H9 (cell line): ENCODE measurements around the gene ENTR1. TPM values are rescaled to one million over a fixed set of nuclear protein-coding genes. Genes with fewer than 3 reads are reported as not detected.

ENCODE experiments used
- DNase-seq: peaks from one replicate; pipeline ENCODE4 v3.0.0-alpha.2; 2017
- H2AFZ ChIP-seq: one replicate; pipeline ENCODE4 v1.6.1; 2013; ENCODE audit warnings: mild to moderate bottlenecking, low read length, control low read depth, moderate library complexity
- H2AK5ac ChIP-seq: 2 replicates; pipeline ENCODE4 v1.6.1; 2013; ENCODE audit warnings: low read length, control low read depth, mixed read lengths; ENCODE audit not compliant: insufficient read length
- H2BK120ac ChIP-seq: one replicate; pipeline ENCODE4 v1.6.1; 2013; ENCODE audit warnings: low read depth, mild to moderate bottlenecking, low read length, control low read depth, inconsistent platforms; ENCODE audit not compliant: poor library complexity, severe bottlenecking
- H2BK12ac ChIP-seq: 2 replicates; pipeline ENCODE4 v1.6.1; 2013; ENCODE audit warnings: low read length, control low read depth, mixed read lengths, low read depth; ENCODE audit not compliant: insufficient read length
- H2BK15ac ChIP-seq: 2 replicates; pipeline ENCODE4 v1.6.1; 2013; ENCODE audit warnings: low read depth, low read length, control low read depth
- H2BK20ac ChIP-seq: one replicate; pipeline ENCODE4 v1.6.1; 2013; ENCODE audit warnings: low read depth, mild to moderate bottlenecking, low read length, control low read depth, inconsistent platforms; ENCODE audit not compliant: poor library complexity, severe bottlenecking
- H2BK5ac ChIP-seq: 2 replicates; pipeline ENCODE4 v1.6.1; 2013; ENCODE audit warnings: low read length, control low read depth, mixed read lengths; ENCODE audit not compliant: insufficient read length
- H3K14ac ChIP-seq: 2 replicates; pipeline ENCODE4 v1.6.1; 2013; ENCODE audit warnings: low read length, control low read depth; ENCODE audit not compliant: insufficient read depth
- H3K18ac ChIP-seq: 2 replicates; pipeline ENCODE4 v1.6.1; 2013; ENCODE audit warnings: low read depth, mild to moderate bottlenecking, mixed read lengths, low read length, control low read depth; ENCODE audit not compliant: insufficient read length
- H3K23ac ChIP-seq: 2 replicates; pipeline ENCODE4 v1.6.1; 2013; ENCODE audit warnings: low read length, control low read depth, mixed read lengths, low read depth; ENCODE audit not compliant: insufficient read length
- H3K23me2 ChIP-seq: 2 replicates; pipeline ENCODE4 v1.6.1; 2013; ENCODE audit warnings: low read depth, mild to moderate bottlenecking, mixed read lengths, low read length, control low read depth; ENCODE audit not compliant: insufficient read length, poor library complexity, severe bottlenecking
- H3K27ac ChIP-seq: 2 replicates; pipeline ENCODE4 v1.5.1; 2013; ENCODE audit warnings: low read length, control low read depth, mixed read lengths, low read depth; ENCODE audit not compliant: insufficient read length
- H3K27me3 ChIP-seq: 2 replicates; pipeline ENCODE4 v1.6.1; 2013; ENCODE audit warnings: low read length, control low read depth, inconsistent platforms; ENCODE audit not compliant: insufficient read depth
- H3K4ac ChIP-seq: 2 replicates; pipeline ENCODE4 v1.6.1; 2013; ENCODE audit warnings: low read depth, mild to moderate bottlenecking, control low read depth, inconsistent platforms, low read length, moderate library complexity
- H3K4me1 ChIP-seq: 2 replicates; pipeline ENCODE4 v1.6.1; 2013; ENCODE audit warnings: low read length, control low read depth, inconsistent platforms; ENCODE audit not compliant: insufficient read depth
- H3K4me2 ChIP-seq: 2 replicates; pipeline ENCODE4 v1.6.1; 2013; ENCODE audit warnings: low read length, control low read depth, mixed read lengths; ENCODE audit not compliant: insufficient read length, insufficient read depth
- H3K56ac ChIP-seq: 2 replicates; pipeline ENCODE4 v1.6.1; 2013; ENCODE audit warnings: low read depth, mild to moderate bottlenecking, mixed read lengths, low read length, control low read depth; ENCODE audit not compliant: insufficient read length
- H3K79me1 ChIP-seq: 2 replicates; pipeline ENCODE4 v1.6.1; 2013; ENCODE audit warnings: low read depth, mild to moderate bottlenecking, moderate library complexity, low read length, control low read depth, inconsistent platforms; ENCODE audit not compliant: insufficient read depth, poor library complexity, severe bottlenecking
- H3K79me2 ChIP-seq: 2 replicates; pipeline ENCODE4 v1.6.1; 2013; ENCODE audit warnings: low read length, control low read depth, inconsistent platforms; ENCODE audit not compliant: insufficient read depth
- H3K9ac ChIP-seq: 2 replicates; pipeline ENCODE4 v1.6.1; 2013; ENCODE audit warnings: low read length, control low read depth, mixed read lengths; ENCODE audit not compliant: insufficient read length; ENCODE audit errors: extremely low read depth
- H3K9me3 ChIP-seq: one replicate; pipeline ENCODE4 v1.6.1; 2013; ENCODE audit warnings: low read depth, low read length, inconsistent platforms; ENCODE audit not compliant: control insufficient read depth
- H3T11ph ChIP-seq: one replicate; pipeline ENCODE4 v1.6.1; 2013; ENCODE audit warnings: mild to moderate bottlenecking, low read length, control low read depth, inconsistent platforms
- H4K20me1 ChIP-seq: one replicate; pipeline ENCODE4 v1.6.1; 2013; ENCODE audit not compliant: control insufficient read depth, insufficient read length, insufficient read depth
- H4K5ac ChIP-seq: 2 replicates; pipeline ENCODE4 v1.6.1; 2013; ENCODE audit warnings: low read depth, mild to moderate bottlenecking, mixed read lengths, low read length, control low read depth; ENCODE audit not compliant: insufficient read length
- H4K8ac ChIP-seq: replicated peaks from 2 replicates; pipeline ENCODE4 v1.6.1; 2013; ENCODE audit warnings: low read length, control low read depth, mixed read lengths, low read depth; ENCODE audit not compliant: insufficient read length
- H4K91ac ChIP-seq: 2 replicates; pipeline ENCODE4 v1.6.1; 2013; ENCODE audit warnings: low read depth, mild to moderate bottlenecking, moderate library complexity, mixed read lengths, low read length, control low read depth; ENCODE audit not compliant: insufficient read length
- H3K27ac Mint-ChIP-seq, 3 experiments: 2 replicates in 2 of 3; 3 replicates in 1 of 3; pipeline ENCODE4 v1.8.0; 2020 to 2021; ENCODE audit warnings: mixed read lengths in 3 of 3, mild to moderate bottlenecking in 1 of 3, moderate library complexity in 1 of 3
- H3K27me3 Mint-ChIP-seq: 2 replicates; pipeline ENCODE4 v1.8.0; 2021; ENCODE audit warnings: low read depth, mild to moderate bottlenecking, moderate library complexity, mixed read lengths
- H3K36me3 Mint-ChIP-seq, 3 experiments: 2 replicates in 2 of 3; 3 replicates in 1 of 3; pipeline ENCODE4 v1.8.0; 2020 to 2021; ENCODE audit warnings: low read depth in 3 of 3, mixed read lengths in 3 of 3; ENCODE audit not compliant: insufficient read depth in 1 of 3
- H3K4me1 Mint-ChIP-seq, 2 experiments: 2 replicates each; pipeline ENCODE4 v1.8.0; 2020; ENCODE audit warnings: mixed read lengths in 2 of 2
- H3K4me3 Mint-ChIP-seq, 2 experiments: 2 replicates in 1 of 2; 3 replicates in 1 of 2; pipeline ENCODE4 v1.8.0; 2020 to 2021; ENCODE audit warnings: mild to moderate bottlenecking in 2 of 2, mixed read lengths in 2 of 2, moderate library complexity in 1 of 2
- H3K9me3 Mint-ChIP-seq, 2 experiments: 2 replicates in 1 of 2; 3 replicates in 1 of 2; pipeline ENCODE4 v1.8.0; 2020; ENCODE audit warnings: mild to moderate bottlenecking in 2 of 2, mixed read lengths in 2 of 2, moderate library complexity in 1 of 2
- WGBS: extraction: QIAGEN DNeasy Blood & Tissue Kit; methylation state at CpG from one replicate; pipeline ENCODE4 v1.1.7; 2013; ENCODE audit warnings: missing lambda C conversion rate, low lambda C conversion rate, mixed read lengths; ENCODE audit not compliant: insufficient read length; ENCODE audit errors: extremely low coverage; 5-methylcytosine and 5-hydroxymethylcytosine counted together
- total RNA-seq: library from RNA; stranded (reverse); gene quantifications from 2 replicates; pipeline ENCODE4 v1.2.1, GENCODE V29; 2021
- TF ChIP-seq, protein P1 (sequence below): fragments of 200-600 bp; sonication (generic); conservative IDR thresholded peaks from 3 replicates; pipeline ENCODE4 v1.8.0; 2021; ENCODE audit warnings: antibody characterized with exemption, mild to moderate bottlenecking

ENTR1 gene
- total RNA-seq, 1 experiment from 2014 or later: 108 TPM

DNA sequence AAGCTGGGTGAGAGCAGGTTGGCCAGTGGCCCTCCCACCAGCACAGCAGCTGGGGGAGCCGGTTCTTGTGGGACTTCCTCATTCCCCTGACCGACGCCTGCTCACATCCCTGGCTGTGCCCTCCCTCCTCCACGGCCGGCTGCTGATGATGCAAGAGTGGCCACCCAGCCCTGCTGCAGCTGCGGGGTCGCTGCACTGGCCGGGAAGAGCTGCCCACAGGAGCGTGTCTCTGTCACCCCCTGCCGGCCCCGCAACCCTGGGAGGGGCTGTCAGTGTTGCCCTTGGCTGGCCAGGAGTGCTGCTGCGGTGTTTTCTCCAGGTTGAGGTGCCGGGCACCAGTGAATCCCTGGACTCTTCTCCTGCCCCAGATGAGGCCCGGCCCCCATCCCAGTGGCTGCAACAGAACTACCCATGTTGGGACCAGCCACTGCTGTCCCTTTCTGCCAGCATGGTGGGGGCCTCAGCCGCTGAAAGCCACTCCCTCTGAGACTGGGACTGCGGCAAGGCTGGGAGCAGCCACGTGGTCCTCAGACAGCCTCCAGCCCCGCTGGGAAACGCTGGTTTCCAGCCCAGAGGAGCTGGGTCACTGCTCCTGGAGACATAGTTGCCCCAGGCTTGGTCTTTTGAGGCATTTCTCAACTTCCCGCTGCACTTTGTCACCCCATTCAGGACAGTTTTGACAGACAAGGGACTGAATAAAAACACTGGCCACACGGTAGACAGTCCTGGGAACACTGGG lies 37.7 kb downstream of the ENTR1 start:
- peaks cover 0 to 14% (median 6%) of the 10 kb centered on the region in 3 experiments; a peak in 4 of 7 replicates for H3K36me3 Mint-ChIP-seq
- H3K27ac ChIP-seq: no peak overlapping the region
- no peaks in the 10 kb centered on the region for H4K20me1 ChIP-seq
- no peaks in the 10 kb centered on the region for H3K27me3 Mint-ChIP-seq
- H2BK20ac ChIP-seq: no peak overlapping the region
- no peak overlapping the region for H2BK15ac ChIP-seq
- H2AFZ ChIP-seq: no peak overlapping the region
- H2BK5ac ChIP-seq: no peak overlapping the region
- peak overlapping the region in 1 of 3 experiments; percentile 44; a peak in 2 of 7 replicates for H3K27ac Mint-ChIP-seq
- no peak overlapping the region for H3K4me2 ChIP-seq
- no peaks in the 10 kb centered on the region for H3K9me3 ChIP-seq
- no peak overlapping the region for H3T11ph ChIP-seq
- no peak overlapping the region for H3K9ac ChIP-seq
- H3K23me2 ChIP-seq: no peaks in the 10 kb centered on the region
- no peaks in the 10 kb centered on the region for H3K27me3 ChIP-seq
- H3K79me1 ChIP-seq: no peaks in the 10 kb centered on the region
- peaks cover 0 to 5% of the 10 kb centered on the region in 2 experiments; a peak in 1 of 4 replicates for H3K4me1 Mint-ChIP-seq
- no peak overlapping the region; the same call in 1 of the 2 replicates for H3K14ac ChIP-seq
- H2AK5ac ChIP-seq: no peak overlapping the region
- H4K91ac ChIP-seq: no peak overlapping the region
- H3K18ac ChIP-seq: no peak overlapping the region
- no peak overlapping the region for H4K8ac ChIP-seq
- no peaks in the 10 kb centered on the region for H3K9me3 Mint-ChIP-seq
- no peaks in the 10 kb centered on the region for H3K4me1 ChIP-seq
- TF ChIP-seq, protein P1, sequence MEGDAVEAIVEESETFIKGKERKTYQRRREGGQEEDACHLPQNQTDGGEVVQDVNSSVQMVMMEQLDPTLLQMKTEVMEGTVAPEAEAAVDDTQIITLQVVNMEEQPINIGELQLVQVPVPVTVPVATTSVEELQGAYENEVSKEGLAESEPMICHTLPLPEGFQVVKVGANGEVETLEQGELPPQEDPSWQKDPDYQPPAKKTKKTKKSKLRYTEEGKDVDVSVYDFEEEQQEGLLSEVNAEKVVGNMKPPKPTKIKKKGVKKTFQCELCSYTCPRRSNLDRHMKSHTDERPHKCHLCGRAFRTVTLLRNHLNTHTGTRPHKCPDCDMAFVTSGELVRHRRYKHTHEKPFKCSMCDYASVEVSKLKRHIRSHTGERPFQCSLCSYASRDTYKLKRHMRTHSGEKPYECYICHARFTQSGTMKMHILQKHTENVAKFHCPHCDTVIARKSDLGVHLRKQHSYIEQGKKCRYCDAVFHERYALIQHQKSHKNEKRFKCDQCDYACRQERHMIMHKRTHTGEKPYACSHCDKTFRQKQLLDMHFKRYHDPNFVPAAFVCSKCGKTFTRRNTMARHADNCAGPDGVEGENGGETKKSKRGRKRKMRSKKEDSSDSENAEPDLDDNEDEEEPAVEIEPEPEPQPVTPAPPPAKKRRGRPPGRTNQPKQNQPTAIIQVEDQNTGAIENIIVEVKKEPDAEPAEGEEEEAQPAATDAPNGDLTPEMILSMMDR: no peak
- peak; percentile 53 for DNase-seq
- H4K5ac ChIP-seq: no peak overlapping the region
- H3K56ac ChIP-seq: no peak overlapping the region
- no peaks in the 10 kb centered on the region for H3K79me2 ChIP-seq
- H3K23ac ChIP-seq: no peak overlapping the region
- no peak overlapping the region for H3K4me3 Mint-ChIP-seq
- H3K4ac ChIP-seq: no peak overlapping the region
- WGBS: no CpG with 5 or more reads among the region's 21 CpGs
- H2BK120ac ChIP-seq: no peak overlapping the region
- no peak overlapping the region for H2BK12ac ChIP-seq
